ENCODE results near the gene SZRD1. TPM values are rescaled to one million over a fixed set of nuclear protein-coding genes. Genes with fewer than 3 reads are reported as not detected.

SZRD1 gene
- total and polyA plus RNA-seq, 2 donors (not counting 1 experiment from before 2014, with no cell fraction given), result 92.4 to 110 TPM

DNA sequence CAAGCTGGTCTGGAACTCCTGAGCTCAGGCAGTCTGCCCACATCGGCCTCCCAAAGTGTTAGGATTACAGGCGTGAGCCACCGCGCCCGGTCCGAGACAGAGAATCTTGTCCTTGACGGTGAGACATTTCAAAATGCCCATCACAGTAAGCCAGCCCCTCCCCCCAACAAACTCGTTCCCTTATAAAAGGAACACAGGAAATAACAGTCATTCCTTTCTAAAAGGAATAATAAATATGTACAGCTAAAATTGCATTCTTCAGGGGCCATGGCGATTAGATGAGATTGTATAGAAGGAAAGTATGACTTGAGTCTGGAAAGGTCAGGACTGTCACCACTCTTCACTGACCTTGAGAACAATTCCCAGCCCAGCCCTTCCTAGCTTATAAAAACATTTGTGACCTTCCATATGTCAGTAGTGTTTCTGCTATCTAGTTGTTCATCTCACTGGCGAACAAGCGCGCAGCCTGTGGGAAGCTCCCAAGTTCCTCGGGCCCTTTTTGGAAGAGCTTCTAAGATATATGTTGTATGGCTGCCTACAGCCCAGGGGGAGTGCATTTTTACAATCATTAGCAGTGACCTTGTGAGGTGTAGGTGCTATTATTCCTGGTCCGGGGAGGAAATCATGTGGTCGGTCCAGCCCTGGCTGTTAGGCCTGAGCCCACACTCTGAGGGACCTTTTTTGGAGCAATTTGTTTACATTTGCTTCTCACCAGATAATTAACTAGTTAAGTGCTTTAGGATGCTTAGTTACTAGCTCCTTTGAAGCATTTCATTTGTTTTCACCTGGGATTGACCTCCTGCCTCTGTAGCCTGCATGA is 8.7 kb downstream of the SZRD1 start:
- Histone ChIP-seq H3K79me2 (ENCODE audit: control insufficient read depth, insufficient read depth, low read length) (peaks cover 100% of the 10 kb centered on the region), H3K36me3 (replicated peaks in 1 of 2; ENCODE audit: control extremely low read depth in 1 of 2, control insufficient read depth in 1 of 2, extremely low read depth in 1 of 2, insufficient read depth in 2 of 2, low read length in 1 of 2) (peaks cover 3 to 29% of the 10 kb centered on the region in 2 experiments), H4K20me1 (ENCODE audit: control insufficient read depth, insufficient read depth, low read length, poor library complexity, severe bottlenecking) (peaks cover 99% of the 10 kb centered on the region), H3K27me3 (replicated peaks in 1 of 4; ENCODE audit: control extremely low read depth in 1 of 4, control insufficient read depth in 3 of 4, insufficient read depth in 4 of 4, low read length in 3 of 4) (no peaks in the 10 kb centered on the region), H3K4me3 (ENCODE audit: control extremely low read depth in 1 of 5, extremely low read depth in 1 of 5, insufficient read depth in 1 of 5, low read depth in 2 of 5, low read length in 4 of 5) (no peak overlapping the region), H3K9me3 (ENCODE audit: control extremely low read depth in 1 of 3, control insufficient read depth in 2 of 3, insufficient read depth in 1 of 3, low read length in 2 of 3) (no peaks in the 10 kb centered on the region), H3K27ac (ENCODE audit: low read length in 2 of 2) (no peak overlapping the region), H2AFZ (ENCODE audit: insufficient read depth, low read depth, low read length, poor library complexity, severe bottlenecking) (no peak overlapping the region), H3K9ac (ENCODE audit: low read length) (no peak overlapping the region), H3K4me2 (replicated peaks; ENCODE audit: low read depth, low read length, poor library complexity, severe bottlenecking) (peak overlapping the region; percentile 2), H3K4me1 (ENCODE audit: control insufficient read depth in 2 of 2, insufficient read depth in 2 of 2, low read length in 2 of 2) (peaks cover 15 to 36% of the 10 kb centered on the region in 2 donors)
- H3K27me3 Mint-ChIP-seq, result no peaks in the 10 kb centered on the region
- WGBS (ENCODE audit: insufficient coverage), result 100% methylated on average over 6 of the region's 15 CpGs
- H3K4me3 Mint-ChIP-seq, result no peak overlapping the region
- TF ChIP-seq, protein P1, sequence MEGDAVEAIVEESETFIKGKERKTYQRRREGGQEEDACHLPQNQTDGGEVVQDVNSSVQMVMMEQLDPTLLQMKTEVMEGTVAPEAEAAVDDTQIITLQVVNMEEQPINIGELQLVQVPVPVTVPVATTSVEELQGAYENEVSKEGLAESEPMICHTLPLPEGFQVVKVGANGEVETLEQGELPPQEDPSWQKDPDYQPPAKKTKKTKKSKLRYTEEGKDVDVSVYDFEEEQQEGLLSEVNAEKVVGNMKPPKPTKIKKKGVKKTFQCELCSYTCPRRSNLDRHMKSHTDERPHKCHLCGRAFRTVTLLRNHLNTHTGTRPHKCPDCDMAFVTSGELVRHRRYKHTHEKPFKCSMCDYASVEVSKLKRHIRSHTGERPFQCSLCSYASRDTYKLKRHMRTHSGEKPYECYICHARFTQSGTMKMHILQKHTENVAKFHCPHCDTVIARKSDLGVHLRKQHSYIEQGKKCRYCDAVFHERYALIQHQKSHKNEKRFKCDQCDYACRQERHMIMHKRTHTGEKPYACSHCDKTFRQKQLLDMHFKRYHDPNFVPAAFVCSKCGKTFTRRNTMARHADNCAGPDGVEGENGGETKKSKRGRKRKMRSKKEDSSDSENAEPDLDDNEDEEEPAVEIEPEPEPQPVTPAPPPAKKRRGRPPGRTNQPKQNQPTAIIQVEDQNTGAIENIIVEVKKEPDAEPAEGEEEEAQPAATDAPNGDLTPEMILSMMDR (IDR thresholded peaks at IDR 0.05), result no peak
- ChIA-PET CTCF (interaction anchor here (1.4 kb wide), 1 partner anchor 12 kb away, joined by 6 read pairs; no protein-coding TSS in a partner anchor), POLR2A (no interaction called here)
- no peak for DNase-seq
- H3K27ac Mint-ChIP-seq, result no peak overlapping the region
- H3K9me3 Mint-ChIP-seq (ENCODE audit: insufficient read depth), result no peaks in the 10 kb centered on the region
- peaks cover 66% of the 10 kb centered on the region for H3K4me1 Mint-ChIP-seq
- intact Hi-C loops (cut with micrococcal nuclease), result no loop called here
- no peak for ATAC-seq (ENCODE audit: low read depth)

DNA sequence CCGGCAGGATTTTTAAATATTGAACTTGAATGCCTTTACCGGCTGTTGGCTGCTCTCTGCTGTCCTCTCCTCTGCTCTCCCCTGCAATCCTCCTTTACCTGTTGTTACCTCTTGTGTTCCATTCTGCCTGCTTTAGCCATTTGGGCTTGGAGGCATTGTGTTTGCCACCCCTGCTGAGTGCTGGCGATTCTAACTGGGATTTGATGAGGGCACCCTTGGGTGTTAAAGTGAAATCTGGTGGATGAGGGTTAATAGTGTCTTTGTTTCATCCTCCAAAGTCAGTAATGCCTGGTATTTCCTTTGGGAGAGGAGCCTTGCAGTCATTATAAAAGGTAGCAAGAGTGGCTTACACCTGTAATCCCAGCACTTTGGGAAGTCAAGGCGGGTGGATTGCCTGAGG is 9.9 kb downstream of the SZRD1 start:
- Histone ChIP-seq H2AFZ (ENCODE audit: insufficient read depth, low read depth, low read length, poor library complexity, severe bottlenecking) (no peak overlapping the region), H4K20me1 (ENCODE audit: control insufficient read depth, insufficient read depth, low read length, poor library complexity, severe bottlenecking) (peaks cover 99% of the 10 kb centered on the region), H3K9me3 (ENCODE audit: control extremely low read depth in 1 of 3, control insufficient read depth in 2 of 3, insufficient read depth in 1 of 3, low read length in 2 of 3) (no peaks in the 10 kb centered on the region), H3K27me3 (replicated peaks in 1 of 4; ENCODE audit: control extremely low read depth in 1 of 4, control insufficient read depth in 3 of 4, insufficient read depth in 4 of 4, low read length in 3 of 4) (no peaks in the 10 kb centered on the region), H3K36me3 (replicated peaks in 1 of 2; ENCODE audit: control extremely low read depth in 1 of 2, control insufficient read depth in 1 of 2, extremely low read depth in 1 of 2, insufficient read depth in 2 of 2, low read length in 1 of 2) (peaks cover 3 to 31% of the 10 kb centered on the region in 2 experiments), H3K4me2 (replicated peaks; ENCODE audit: low read depth, low read length, poor library complexity, severe bottlenecking) (no peak overlapping the region), H3K4me1 (ENCODE audit: control insufficient read depth in 2 of 2, insufficient read depth in 2 of 2, low read length in 2 of 2) (peaks cover 15 to 30% of the 10 kb centered on the region in 2 donors), H3K4me3 (ENCODE audit: control extremely low read depth in 1 of 5, extremely low read depth in 1 of 5, insufficient read depth in 1 of 5, low read depth in 2 of 5, low read length in 4 of 5) (no peak overlapping the region), H3K27ac (ENCODE audit: low read length in 2 of 2) (no peak overlapping the region), H3K79me2 (ENCODE audit: control insufficient read depth, insufficient read depth, low read length) (peaks cover 100% of the 10 kb centered on the region), H3K9ac (ENCODE audit: low read length) (no peak overlapping the region)
- Mint-ChIP-seq H3K9me3 (ENCODE audit: insufficient read depth) (no peaks in the 10 kb centered on the region), H3K27ac (no peak overlapping the region), H3K4me1 (peaks cover 62% of the 10 kb centered on the region), H3K27me3 (no peaks in the 10 kb centered on the region), H3K4me3 (peak overlapping the region; percentile 24)
- no peak for ATAC-seq (ENCODE audit: low read depth)
- no peak for DNase-seq
- POLR2A ChIA-PET, result no interaction called here
- intact Hi-C loops (cut with micrococcal nuclease), result no loop called here
- WGBS (ENCODE audit: insufficient coverage), result 94% methylated on average over 3 of the region's 4 CpGs
- TF ChIP-seq, protein P1 (IDR thresholded peaks at IDR 0.05), result no peak
- no peak for TF ChIP-seq EZH2 (IDR thresholded peaks at IDR 0.05; ENCODE audit: borderline replicate concordance, insufficient read depth, low read depth, low read length, poor library complexity, severe bottlenecking)
- CTCF ChIA-PET, result no interaction called here

Data from B cell (primary cell).